ENCODE data around the gene TMEM98. TPM values are rescaled to one million over a fixed set of nuclear protein-coding genes. Genes with fewer than 3 reads are reported as not detected.

Gene TMEM98
- total and polyA plus RNA-seq, 9 of the 15 experiments (the other 6 are each of a cell fraction or from before 2014, with no cell fraction given) = 33.5 to 164 (median 84.7) TPM

- TF ChIP-seq ZBTB40 (IDR thresholded peaks at IDR 0.05) (peak; percentile 83), ZBTB40 (CRISPR knock-in tag; IDR thresholded peaks at IDR 0.05) (no peak), EP400 (IDR thresholded peaks at IDR 0.05) (peak; percentile 26), SNIP1 (IDR thresholded peaks at IDR 0.05; ENCODE audit: low read depth) (no peak), FOXK2 (conservative IDR thresholded peaks at IDR 0.05 in 1 of 2, IDR thresholded peaks at IDR 0.05 in 1 of 2; ENCODE audit: low read depth in 2 of 2) (peak; percentile 67 to 75), CHD4 (IDR thresholded peaks at IDR 0.05; ENCODE audit: insufficient read depth, insufficient replicate concordance, low read depth, low read length, poor library complexity, severe bottlenecking) (no peak), HMBOX1 (IDR thresholded peaks at IDR 0.05) (peak; percentile 48; the same call in 1 of the 2 replicates), SAFB2 (IDR thresholded peaks at IDR 0.05; ENCODE audit: borderline replicate concordance, low read depth, low read length, severe bottlenecking) (no peak), TFAP4 (CRISPR knock-in tag; IDR thresholded peaks at IDR 0.05; ENCODE audit: borderline replicate concordance) (no peak), MNT (conservative IDR thresholded peaks at IDR 0.05) (0 out of 4 replicates have a peak, but pooled peaks of 1 of the 2 experiments have one; percentile 21), SUPT5H (IDR thresholded peaks at IDR 0.05) (no peak), ZNF197 (CRISPR knock-in tag; IDR thresholded peaks at IDR 0.05; ENCODE audit: low read depth) (no peak), HSF4 (CRISPR knock-in tag; IDR thresholded peaks at IDR 0.05; ENCODE audit: borderline replicate concordance) (no peak)
Measured at GRCh38 chr17:32899236-32900013, 28.5 kb upstream of the TMEM98 start (continued).

Measured in K562 (cell line).